HG03135 (cell line): Measurements from ENCODE around the gene ANKRD61.
"Not testable (repeated sequence)": the region's sequence is repeated elsewhere in the genome, so short reads cannot be mapped to it uniquely, and the experiment has no call there.

Experiments
- ATAC-seq: cut with Tn5 transposase; IDR thresholded peaks from one replicate; pipeline ENCODE4 v1.9.1; 2021; ENCODE audit warnings: mild to moderate bottlenecking, moderate library complexity; ENCODE audit not compliant: unreplicated experiment

The ANKRD61 gene

GRCh38 chr7:6030988-6031387 is at the start of gene ANKRD61:
ANKRD61 (plus strand) TSS chr7:6031376; CDS start chr7:6031376, 0 bp downstream.
- no peak for ATAC-seq

DNA sequence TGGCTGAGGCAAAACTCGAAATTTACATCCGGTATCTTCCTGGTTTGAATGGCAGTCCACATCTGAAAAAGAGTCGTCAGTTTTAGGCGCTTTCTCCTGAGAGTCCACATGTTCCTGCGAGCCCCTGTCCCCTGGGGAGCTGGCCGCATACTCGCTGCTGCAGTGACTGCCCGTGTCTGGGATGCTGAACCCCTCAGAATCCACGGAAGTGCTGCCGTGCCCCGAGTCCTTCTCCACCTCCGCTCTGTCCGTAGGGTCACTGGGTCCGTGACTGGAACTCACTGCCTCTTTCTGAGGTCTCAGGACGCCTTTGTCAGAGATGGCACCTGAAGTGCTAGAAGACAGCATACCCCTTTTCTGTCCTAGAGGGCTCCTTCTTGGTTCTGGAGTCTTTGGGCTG is 44.1 kb upstream of the ANKRD61 start:
- not testable (repeated sequence) for ATAC-seq

DNA sequence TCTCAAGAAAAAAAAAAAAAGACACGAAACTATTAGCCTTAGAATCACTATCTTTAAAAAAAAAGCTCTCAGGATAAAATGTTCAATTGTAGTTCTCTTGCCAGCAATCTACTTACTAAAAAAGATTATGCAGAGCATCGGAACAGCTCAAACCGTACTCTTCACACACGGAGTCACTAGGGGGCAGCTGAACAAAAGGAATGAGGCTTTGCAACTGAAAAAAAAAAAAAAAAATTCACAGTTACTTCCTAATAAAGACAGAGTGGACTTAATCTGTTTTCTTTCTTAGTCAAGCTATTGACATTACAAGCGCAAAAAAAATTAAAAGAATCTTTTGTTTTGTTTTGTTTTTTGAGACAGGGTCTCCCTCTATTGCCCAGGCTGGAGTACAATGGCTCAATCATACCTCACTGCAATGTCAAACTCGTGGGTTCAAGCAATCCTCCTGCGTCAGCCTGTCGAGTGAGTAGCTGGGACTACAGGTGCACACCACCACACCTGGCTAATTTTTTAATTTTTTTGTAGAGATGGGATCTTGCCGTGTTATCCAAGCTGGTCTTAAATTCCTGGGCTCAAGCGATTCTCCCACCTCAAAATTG is 33.9 kb upstream of the ANKRD61 start:
- ATAC-seq, result no peak

GRCh38 chr7:6007386-6007785 is 23.8 kb upstream of the ANKRD61 start:
- ATAC-seq, result no peak

GRCh38 chr7:6007835-6008590 is 23.2 kb upstream of the ANKRD61 start:
- not testable (repeated sequence) for ATAC-seq

GRCh38 chr7:6008668-6009611 is 22.2 kb upstream of the ANKRD61 start, which contains the start of the genes AIMP2 and PMS2:
AIMP2 (plus strand) TSS chr7:6009272; CDS start chr7:6009364, 92 bp downstream.
PMS2 (minus strand) TSS chr7:6009049; CDS start chr7:6009019, 30 bp downstream.
- peak; percentile 92 for ATAC-seq

DNA sequence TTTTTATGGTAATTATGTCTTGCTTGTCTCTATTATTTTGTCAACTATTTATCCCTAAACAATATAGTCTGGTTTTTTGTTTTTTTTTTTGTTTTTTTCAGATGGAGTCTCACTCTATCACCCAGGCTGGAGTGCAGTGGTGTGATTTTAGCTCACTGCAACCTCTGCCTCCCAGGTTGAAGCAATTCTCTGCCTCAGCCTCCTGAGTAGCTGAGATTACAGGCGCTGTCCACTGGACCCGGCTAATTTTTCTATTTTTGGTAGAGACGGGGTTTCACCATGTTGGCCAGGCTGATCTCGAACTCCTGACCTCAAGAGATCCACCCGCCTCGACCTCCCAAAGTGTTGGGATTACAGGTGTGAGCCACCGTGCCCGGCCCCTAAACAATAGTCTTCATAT is 20.8 kb upstream of the ANKRD61 start:
- not testable (repeated sequence) for ATAC-seq

GRCh38 chr7:6011541-6011940 is 19.6 kb upstream of the ANKRD61 start:
- no peak for ATAC-seq

- no peak for ATAC-seq
These were observed 18.6 kb upstream of the ANKRD61 start for GRCh38 chr7:6012355-6013104.

GRCh38 chr7:6015917-6016652 is 15.1 kb upstream of the ANKRD61 start:
- ATAC-seq, result no peak

GRCh38 chr7:6016653-6016966 is 14.6 kb upstream of the ANKRD61 start:
- ATAC-seq, result no peak

DNA sequence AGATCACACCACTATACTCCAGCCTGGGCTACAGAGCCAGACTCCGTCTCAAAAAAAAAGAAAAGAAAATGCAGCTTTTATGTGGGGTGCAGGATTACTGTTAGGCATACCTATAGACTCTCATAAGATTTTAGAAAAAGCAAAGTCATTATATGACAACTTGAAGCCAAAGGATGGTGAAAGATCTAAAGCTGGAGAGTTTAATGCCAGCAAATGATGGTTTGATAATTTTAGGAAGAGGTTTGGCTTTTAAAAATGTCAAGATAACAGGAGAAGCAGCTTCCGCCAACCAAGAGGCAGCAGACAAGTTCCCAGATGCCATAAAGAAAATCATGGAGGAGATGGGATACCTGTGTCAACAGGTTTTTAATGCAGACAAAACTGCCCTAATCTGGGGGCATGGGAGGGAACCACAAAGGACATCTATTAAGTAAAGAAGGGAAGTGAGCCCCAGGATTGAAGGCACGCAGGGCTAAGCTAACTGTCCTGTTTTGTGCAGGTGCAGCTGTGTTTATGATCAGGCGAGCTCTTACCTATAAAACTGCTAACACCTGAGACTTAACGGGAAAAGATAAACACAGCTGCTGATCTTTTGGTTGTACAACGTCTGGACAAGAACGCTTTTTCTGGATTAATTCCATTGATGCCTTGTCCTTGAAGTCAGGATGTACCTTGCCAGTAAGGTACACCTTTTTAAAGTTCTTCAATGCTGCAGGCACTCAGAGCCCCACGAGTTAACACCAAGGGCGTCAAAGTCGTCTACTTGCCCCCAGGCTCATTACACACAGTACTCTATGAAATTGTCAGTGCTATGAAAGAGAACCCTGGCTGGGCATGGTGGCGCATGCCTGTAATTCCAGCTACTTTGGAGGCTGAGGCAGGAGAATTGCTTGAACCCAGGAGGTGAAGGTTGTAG is 10.5 kb upstream of the ANKRD61 start:
- ATAC-seq, result no peak

- ATAC-seq, result no peak
These were observed 8.5 kb upstream of the ANKRD61 start for GRCh38 chr7:6022707-6023106.

DNA sequence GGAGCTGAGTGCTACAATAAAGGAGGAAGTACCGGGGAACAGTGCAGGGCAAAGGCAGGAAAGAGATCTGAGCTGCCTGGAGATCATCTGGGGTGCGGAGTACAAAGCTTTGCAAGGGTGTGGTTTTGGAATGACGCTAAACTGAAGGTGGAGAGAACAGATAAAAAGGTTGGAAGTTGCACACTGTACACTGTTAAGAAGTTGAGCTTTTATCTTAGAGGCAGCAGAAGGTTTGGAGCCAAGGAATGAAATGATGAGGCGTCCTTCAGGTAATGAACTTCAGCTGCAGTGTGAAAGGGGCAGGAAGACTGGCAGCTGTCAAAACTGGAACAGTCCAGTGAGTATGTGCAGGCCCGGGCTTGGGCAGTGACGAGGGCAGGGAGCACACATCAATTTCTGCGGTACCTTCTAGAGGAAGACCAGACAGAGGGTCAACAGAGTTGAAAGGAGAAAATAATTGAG is 7.2 kb upstream of the ANKRD61 start:
- no peak for ATAC-seq

DNA sequence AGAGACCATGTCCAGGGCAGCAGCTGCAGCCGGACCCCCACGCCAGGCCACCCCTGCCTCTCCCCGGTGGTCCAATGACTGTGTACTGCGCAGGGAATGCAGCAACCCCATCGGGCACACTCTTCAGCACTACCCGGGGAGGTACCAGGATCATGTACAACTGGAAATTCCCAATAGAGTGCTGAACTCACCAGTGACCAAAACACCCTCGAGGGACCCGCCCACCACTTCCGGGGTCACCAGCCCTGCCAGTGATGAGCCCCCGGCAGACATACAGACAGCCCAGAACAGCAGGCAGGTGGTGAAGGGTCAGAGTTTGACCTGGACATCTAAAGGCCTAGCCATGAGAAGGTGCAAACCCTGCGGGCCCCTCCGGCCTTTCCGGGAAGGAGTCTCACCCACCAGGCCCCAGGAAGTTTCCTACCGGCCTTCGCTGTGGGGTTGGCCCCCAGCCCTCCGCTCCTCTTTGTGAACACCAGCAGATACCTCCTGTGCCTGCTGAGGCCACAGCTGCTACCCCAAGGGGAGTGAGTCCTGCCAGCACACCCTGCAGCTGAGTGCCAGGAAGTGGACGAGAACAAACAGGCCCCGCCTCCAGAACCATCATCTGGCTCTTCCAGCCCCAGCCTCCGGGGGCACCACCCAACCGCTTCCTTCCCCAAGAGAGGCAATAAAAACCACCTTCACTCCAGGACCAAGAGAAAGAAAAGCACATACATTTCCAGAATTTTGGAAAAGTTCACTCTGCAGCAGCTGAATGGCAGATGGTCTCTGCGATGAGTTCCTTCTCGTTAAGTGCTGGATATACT is 5.0 kb upstream of the ANKRD61 start:
- ATAC-seq, result peak; percentile 83

DNA sequence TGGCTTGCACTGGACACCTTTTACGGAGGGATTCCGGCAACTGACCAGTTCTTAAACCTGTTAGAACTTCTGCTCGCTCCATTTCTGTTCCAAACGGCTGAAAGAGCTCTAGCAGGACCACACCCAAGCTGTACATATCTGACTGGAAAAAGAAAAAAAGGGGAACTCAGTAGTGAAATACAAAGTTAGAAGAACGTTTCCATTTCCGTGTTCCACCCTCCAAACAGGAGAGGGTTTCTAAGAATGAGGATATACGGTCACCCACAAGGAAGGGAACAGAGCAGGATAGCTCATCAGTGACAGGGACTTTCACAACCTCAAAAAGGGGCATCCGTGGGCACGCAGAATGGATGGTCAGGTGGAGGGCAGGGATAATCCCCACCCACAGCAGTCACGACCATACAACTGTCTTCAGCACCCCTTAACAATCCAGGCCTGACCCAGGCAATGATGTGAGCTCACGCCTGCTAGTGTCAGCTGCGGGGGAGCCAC is 4.3 kb upstream of the ANKRD61 start:
- ATAC-seq, result no peak

- ATAC-seq, result no peak
These were observed 3.3 kb upstream of the ANKRD61 start for GRCh38 chr7:6027806-6028365.

GRCh38 chr7:6028563-6028962 is 2.6 kb upstream of the ANKRD61 start:
- ATAC-seq, result no peak
